ENCODE results near the gene SMCP.

The SMCP gene, protein sequence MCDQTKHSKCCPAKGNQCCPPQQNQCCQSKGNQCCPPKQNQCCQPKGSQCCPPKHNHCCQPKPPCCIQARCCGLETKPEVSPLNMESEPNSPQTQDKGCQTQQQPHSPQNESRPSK

DNA sequence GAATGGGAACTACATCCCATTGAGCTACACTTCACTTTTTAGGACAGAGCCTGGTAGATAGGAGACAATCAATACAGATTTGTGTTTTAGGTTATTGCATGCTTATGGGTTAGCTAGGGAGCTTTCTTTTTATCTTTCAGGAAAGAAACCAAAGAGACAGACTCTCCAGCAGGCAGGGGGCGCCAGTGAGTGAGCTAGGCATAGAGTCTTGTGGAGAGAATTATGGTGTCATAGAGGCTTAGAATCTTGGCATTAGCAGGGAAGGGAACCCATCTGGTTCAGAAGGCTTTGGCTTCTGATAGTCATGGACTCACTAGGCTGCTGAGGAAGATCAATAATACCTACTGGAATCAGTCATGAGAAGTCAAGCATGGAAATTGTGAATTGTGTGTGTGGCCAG is at the start of gene SMCP:
Gene SMCP (plus strand): TSS at position 281 of the 400 bp plus-strand sequence. CDS start 6,101 bp downstream, outside the sequence.
- DNase-seq (ENCODE audit: low read depth, low spot score) = no peak

DNA sequence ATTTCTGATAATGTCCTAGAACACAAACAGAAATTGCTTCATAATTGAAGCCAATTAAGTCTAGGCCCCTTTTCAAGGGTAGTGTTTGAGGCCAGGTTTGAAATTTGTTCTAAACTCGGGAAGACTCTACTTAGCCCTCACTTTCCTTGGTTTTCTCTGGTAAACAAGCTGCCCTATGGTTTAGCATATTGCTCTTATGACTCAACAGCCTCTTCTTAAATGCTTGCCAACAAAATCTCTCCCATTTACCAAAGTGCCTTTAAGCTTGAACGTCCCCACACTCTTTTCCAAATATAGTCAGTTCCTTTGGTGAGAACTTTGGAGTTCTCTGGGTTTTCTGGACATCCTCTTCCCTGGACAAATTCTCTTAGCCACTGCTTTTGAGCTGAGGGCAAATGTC is 41.3 kb upstream of the SMCP start:
- DNase-seq (ENCODE audit: low read depth, low spot score) = no peak

DNA sequence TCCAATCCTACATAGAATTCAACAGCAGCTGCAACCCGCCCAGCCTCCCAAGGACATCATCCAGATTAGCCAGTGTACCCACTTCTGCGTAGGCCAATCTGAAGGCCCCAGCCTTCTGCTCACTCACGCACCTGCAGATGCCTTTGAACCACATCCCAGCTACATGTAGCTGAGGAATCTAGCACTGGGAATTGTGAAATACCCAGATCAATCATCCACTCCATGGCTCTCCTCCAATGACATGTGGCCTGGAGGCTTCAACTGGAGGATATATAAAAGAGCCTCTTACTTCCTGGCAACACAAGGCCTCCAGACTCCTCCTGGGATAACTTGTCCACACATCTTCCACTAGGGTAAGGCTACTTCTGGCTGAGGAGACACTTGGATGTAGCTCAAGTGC is 35.6 kb upstream of the SMCP start, which contains the start of gene LCE6A:
Gene LCE6A (plus strand): TSS at position 301 of the 400 bp plus-strand sequence. CDS start 665 bp downstream, outside the sequence.
- DNase-seq (ENCODE audit: low read depth, low spot score) = no peak

DNA sequence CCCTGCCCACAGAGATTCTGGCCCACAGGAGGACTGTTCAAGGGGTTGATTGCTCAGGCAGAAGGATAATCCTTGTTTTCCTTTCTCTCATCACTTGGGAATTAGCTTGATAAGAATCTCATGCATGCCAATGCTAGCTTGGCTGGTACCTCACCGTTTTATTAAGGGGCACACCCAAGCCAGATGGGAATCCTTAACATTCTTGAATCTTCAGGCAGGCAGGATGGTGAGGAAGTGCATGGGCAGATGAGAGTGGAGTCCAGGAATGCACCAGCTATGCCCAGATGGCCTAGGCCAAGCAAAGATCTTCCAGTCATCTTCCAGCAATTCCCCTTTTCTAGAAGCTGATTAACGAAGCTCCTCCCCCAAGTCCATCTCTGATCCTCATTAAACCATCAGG is 22.5 kb upstream of the SMCP start:
- DNase-seq (ENCODE audit: low read depth, low spot score) = no peak

DNA sequence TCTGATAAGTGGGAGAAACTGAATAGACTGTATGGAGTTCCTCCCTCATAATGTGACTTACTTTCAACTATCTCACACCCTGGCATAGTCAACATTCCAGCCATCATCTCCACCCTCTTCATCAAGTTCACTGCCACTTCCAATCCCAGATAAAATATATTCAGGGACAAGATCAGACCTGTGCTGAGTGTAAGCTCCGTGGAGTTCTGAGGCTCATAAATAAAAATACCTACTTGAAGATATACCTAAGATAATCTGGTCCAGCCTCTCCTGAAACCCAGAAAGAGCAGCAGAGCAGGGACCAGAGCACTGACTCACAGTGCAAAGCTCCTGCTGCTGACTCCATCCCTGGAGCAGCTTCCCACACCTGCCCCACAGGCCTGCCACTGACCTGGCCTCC is 20.1 kb upstream of the SMCP start:
- no peak for DNase-seq (ENCODE audit: low read depth, low spot score)

DNA sequence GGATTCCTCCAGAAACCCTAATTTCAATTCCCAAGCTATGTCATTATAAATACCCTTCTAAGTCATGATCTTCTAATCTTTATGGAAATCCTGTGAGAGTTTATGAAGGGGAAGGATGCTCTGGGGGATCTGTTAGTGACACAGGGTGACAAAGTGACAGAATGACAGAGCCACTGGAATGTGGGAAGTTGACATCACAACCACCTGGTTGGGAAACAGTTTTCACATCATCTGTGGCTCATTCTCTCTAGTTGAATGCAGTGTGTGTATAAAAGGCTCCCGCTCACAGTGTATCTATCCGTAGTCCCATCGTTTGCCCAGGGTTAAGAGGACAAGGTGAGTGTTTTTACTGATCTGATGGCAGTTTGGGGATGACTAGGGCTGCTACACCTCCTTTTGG is 18.4 kb upstream of the SMCP start, which contains the start of gene LCE7A:
Gene LCE7A (plus strand): TSS at position 301 of the 400 bp plus-strand sequence. CDS start 702 bp downstream, outside the sequence.
- DNase-seq (ENCODE audit: low read depth, low spot score) = no peak

DNA sequence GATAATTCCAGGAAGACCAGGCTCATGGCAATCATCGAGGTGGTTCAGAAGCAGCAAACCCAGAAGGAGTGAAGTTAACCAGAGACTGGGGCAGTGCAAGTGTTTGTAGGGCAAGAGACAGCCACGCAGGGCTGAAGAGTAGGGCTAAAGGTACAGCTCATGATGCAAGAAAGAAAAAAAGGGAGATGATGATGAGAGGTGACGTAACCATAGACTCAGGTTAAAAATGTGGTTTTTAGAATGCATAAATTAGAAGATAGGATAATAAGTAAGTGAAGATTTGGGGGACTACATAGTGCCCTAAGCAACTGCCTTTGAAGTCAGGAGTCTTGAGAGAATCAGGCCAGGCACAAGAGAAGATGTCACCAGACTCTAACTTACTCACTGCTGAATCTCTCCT is 18.0 kb upstream of the SMCP start:
- DNase-seq (ENCODE audit: low read depth, low spot score) = no peak

DNA sequence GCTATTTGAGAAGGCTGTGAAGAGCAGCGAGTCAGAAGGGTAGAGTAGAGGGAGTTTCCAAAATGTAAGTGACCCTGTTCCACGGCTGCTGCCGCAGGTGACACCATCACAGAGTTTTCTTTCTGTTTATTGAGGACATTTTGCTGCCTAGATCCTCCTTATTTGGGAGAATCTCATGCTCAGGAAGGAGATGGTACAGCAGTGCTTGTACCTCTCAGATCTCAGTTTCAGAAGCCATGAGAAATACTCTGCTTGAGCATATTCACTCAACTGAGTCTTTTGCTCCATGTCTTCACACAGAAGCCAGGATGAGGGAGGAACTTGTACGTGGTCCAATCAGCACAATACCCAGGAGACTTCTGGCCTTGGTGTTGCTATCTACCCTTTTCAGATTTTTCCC is 16.7 kb upstream of the SMCP start:
- DNase-seq (ENCODE audit: low read depth, low spot score) = no peak

DNA sequence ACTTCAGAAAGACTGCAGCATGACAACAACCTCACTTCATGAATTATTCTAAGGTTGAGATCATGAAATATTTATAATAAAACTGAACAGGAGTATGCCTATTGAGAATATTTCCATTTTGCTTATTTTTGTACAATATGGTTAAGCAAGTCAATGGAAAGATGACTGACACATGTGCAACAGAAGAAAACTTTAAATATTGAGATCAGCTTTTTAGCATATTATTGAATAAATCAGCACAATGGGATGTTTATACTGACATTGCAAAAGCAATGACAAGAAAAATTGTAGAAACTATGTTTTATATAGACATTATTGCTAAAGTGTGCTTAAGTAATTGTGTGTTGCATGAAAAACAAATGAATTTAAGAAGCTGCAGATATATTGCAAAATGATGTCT is 13.7 kb upstream of the SMCP start:
- no peak for DNase-seq (ENCODE audit: low read depth, low spot score)

DNA sequence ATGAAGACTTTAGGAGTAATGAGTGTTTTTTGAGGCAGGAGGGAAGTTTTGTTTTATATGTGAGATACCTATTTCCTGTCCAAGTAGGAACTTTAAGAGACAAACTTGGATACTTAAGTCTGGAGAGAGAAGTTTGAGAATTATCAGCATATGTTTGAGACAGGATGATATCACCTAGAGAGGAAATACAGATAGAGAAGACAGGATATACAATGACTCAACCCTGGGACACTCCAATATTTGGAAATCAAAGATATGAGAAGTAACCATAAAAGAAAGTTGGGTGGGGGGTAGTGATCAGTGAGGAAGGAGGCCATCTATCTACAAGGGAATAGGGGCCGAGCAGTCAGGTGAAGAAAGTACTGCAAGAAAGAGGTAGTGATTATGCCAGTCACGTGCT is 11.8 kb upstream of the SMCP start:
- DNase-seq (ENCODE audit: low read depth, low spot score) = no peak

DNA sequence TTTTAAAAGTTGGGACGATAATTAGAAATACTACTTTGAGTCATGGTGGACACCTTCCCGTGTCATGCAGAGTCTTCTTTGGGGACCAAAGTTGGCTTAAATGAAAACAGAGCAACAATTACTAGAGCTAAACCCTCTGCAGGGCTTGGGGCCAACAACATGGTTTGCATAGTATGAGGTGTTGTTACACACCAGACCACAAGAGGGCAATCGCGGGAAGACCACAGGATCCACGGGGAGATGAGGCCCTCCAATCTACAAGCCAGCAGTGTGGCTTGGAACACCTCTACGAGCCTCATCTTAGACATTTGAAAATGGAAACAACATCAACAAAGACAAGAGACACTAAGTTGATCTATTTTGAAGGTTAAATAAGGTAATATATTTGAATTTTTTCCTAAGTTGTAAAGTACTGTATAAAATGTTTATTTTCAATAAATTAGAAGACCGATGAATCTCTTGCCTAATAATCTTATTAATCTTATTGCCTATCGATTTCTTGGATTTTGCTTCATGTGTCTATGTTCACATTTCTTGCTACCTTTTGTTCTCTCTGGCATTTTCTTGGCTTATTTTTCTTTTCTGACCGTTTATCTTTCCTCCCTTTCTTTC is 8.2 kb upstream of the SMCP start:
- no peak for DNase-seq (ENCODE audit: low read depth, low spot score)

DNA sequence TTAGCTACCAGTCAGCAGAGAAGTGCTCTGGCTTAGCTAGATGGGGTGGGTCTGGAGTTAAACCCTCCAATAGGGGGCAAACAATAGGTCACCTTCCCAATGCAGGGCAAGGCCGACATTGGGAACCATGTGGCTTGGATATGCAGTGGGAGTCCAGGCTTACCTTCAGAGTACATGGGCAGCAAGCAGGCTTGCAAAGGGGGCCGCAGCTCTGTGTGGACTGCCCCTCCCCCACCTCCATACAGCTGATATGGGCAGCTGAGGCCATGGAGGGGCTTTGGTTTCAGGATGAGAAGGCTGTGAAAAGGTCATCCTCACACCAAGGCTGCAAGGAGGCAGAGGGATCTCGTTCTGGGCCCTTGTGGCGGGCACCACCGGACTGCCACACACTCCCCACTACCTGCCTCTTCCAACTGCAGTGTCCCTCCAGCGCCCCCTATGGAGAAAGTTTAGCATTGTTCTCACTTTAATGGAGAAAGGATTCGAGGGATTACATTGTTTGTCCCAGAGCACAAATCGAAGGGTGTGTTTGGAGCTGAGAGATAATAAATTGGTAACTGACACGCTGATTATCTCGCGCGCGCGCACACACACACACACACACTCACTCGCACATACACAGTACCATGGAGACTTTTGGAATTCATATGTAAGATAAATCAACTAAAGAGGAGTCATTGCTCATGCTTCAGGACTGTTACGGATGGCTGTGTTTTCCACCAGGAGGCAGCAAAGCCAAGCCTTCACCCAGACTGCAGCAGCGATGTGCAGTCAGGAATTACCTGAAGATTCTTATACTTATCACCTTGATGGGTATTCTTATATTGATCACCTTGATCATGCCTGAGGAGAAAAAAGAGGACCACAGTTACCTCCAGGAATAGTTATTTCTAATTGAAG is 7.0 kb upstream of the SMCP start:
- DNase-seq (ENCODE audit: low read depth, low spot score) = no peak

DNA sequence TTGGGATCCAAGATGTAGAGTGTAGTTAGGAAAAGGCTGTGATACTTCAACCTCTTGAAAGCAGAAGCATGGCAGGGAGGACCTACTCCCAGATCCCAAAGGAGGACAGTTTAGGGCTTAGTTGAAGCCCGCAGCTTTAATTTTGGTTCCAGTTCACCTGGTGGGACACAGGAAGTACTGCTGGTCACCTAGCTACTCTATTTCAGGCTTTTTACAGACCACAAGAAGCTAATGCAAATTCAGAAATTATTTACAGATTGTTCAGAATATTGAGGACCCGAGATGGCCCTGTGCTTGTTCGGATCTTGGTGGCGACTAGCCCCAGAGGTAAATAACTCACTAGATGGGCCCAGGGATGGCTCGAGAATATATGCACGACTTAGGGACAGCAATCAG is 6.4 kb upstream of the SMCP start:
- no peak for DNase-seq (ENCODE audit: low read depth, low spot score)

DNA sequence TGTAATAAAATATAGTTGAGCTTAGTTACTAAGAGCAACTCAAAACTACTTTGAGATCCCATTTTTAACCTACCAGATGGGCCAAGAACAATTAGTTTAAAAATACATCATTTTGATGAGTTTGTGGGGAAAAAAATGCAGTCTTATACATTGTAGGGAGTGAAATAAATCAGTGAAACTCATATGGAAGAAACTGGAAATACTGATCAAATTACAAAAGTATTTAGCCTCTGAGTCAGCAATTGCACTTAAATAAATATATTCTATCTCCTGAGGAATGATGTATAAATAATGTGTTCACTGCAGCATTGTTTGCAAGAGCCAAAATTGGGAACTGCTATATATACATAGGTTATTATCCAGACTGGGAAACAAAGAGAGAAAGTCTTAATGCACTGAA is 4.6 kb upstream of the SMCP start:
- no peak for DNase-seq (ENCODE audit: low read depth, low spot score)

DNA sequence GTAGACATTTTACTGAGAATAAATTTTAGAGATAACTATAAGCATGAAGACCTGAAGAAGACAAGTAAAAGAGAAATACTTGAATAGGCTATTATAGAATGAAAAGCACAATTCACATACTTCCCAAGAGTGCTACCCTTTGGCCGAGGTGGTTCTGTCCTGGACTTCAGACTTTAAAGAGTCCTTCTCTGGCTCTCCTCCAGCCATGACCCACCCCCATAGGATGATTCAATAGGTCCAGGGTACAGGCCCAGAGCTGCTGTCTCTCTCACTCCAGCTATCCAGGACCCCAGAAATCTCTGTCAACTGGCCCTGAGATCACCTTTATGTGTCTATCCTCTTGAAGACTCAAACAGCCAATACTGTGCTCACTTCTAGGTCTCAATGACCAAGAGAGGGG is 1.3 kb upstream of the SMCP start:
- no peak for DNase-seq (ENCODE audit: low read depth, low spot score)

DNA sequence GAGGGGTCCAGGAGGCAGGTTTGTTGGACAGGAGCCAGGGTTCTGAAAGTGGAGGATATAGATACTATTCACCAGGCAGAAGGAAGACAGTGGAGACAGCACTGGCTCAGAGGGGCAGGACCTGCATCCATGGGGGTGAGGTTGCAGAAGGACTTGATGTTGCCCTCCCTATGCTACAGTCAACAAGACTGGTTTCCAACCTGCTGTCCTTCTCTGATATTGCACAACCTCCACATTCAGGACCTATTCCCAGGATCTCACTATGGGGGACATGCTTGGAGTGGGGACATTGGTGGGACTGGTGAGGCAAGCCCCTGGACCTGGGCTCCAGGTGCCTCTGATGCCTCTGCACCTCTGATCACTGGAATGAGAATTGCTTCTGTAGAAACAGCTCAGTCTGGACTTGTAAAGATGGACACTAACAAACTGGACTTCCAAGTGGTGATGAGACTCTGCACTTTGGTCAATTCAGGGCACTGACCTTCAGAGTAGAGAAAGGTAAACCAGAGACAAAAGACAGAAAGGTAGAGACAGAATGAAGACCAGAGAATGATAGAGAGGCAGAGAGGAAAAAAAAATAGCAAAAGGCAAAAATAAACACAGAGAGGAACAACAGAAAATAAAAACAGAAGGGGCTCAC is 1.6 kb downstream of the SMCP start:
- DNase-seq (ENCODE audit: low read depth, low spot score) = no peak

DNA sequence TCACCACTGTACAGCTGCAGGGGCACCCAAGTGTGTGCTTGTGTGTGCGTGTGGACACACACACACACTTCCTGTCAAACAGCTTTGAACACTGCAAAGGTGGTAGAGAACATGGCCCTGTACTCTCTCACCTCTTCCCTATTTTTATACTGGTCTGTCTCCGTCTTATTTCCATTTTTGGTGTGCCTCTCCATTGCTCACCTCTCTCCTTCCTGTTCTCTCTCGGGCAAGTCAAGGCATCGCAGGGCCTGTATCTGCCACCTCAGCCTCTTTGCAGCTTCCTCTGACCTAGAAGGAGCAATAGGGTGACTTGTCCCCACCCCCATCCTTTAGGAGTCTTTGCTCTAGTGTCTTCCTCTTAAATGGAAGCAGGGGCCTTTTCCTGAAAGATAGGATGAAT is 2.2 kb downstream of the SMCP start:
- DNase-seq (ENCODE audit: low read depth, low spot score) = no peak

DNA sequence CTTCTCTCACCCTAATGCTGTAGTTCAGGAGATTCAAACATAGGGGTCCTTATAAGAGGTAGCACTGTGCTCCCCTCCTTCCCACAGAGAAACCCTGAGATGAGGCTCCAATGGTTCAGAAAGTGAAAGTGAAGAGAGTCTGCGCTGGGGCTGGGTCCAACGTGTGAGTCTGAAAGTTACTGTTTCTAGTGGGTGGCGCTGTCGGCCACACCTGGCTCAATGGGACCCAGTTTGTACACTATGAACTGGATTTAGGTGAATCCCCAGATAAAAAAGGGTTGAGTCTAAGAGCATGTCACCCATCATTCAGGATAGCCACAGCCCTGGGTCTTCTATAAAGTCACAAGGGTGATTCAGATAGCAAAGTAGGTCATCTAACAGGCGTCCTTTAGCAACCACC is 2.8 kb downstream of the SMCP start:
- DNase-seq (ENCODE audit: low read depth, low spot score) = no peak

DNA sequence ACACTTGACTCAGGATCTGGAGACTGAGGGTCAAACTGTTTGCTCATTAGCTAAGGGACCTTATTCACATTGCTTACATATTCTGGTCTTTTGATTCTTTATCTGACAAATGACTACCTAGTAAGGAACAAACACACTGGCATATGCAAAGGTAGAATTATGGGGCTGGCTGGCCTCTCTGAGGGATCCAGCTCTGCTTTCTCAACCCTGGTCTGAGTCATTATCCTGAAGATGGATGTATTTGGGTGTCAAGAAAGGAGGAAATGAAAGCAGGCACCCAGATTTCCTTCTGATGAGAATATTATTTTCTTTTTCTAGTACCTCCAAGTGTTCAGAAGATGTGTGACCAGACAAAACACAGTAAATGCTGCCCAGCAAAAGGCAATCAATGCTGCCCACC is 6.0 kb downstream of the SMCP start:
- DNase-seq (ENCODE audit: low read depth, low spot score) = no peak

DNA sequence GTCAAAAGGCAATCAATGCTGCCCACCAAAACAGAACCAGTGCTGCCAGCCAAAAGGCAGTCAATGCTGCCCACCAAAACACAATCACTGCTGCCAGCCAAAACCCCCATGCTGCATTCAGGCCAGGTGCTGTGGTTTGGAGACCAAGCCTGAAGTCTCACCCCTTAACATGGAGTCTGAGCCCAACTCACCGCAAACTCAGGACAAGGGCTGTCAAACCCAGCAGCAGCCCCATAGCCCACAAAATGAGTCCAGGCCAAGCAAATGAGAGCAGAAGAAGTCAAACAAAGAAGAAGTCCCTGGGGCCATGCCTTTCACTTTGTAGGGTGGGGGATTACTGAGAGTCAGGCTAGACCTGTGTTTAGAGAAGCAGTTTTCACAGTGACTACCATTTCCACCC is 6.4 kb downstream of the SMCP start:
- DNase-seq (ENCODE audit: low read depth, low spot score) = no peak

DNA sequence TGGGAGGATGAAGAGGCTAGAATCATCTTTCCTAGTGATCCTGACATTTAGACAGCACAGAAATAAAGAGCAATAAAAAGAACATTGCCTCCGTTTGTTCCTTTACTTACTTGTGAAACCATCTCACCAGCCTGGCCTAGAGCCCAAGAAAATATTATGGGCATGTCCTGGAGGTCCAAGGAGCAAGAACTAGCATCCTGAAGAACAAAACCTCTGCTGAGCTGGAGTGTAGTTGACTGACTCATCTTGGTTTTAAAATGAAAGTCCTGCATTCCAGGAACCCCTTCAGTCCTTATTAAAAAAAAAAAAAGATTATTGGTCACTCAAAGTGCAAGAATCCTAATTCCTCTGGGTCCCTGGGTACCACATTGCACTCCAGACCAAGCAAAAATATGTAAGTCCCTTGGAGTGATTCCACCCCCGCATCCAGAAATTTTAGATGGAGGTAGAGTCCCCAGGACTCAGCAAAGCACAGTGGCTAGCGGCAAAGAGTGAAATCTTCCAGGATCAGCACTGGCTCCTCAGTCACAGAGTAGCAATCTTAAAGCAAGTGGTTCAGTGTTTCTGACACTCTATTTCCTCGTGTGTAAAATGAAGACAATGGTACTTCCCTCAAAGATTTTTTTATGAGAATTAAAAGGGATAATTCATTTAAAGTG is 7.0 kb downstream of the SMCP start:
- no peak for DNase-seq (ENCODE audit: low read depth, low spot score)

DNA sequence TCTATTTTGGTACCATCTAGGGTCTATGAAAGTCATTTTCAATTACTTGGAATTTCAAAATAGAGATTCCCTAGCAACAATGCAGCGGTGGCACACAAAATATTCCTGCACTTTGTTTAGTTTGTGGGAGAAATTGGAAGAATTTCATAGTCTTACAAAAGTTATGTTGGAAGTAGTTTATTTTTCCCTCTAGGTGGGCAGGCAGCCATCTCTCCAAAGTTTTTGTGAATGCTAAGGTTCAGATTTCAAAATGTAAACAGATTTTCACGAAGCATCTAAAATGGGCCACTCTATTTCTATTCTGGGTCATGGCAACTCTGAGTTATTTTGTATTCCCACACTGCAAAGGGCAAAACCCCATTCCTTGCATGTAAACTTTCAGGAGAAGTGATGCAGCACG is 8.0 kb downstream of the SMCP start:
- DNase-seq (ENCODE audit: low read depth, low spot score) = no peak

Data from brain pericyte (primary cell).